ENCODE results near the gene SLC25A23. TPM values are rescaled to one million over a fixed set of nuclear protein-coding genes. Genes with fewer than 3 reads are reported as not detected.

The SLC25A23 gene
- total and polyA plus RNA-seq, 2 of the 4 experiments (the other 2 are of a cell fraction), result 7.0 to 7.6 TPM

DNA sequence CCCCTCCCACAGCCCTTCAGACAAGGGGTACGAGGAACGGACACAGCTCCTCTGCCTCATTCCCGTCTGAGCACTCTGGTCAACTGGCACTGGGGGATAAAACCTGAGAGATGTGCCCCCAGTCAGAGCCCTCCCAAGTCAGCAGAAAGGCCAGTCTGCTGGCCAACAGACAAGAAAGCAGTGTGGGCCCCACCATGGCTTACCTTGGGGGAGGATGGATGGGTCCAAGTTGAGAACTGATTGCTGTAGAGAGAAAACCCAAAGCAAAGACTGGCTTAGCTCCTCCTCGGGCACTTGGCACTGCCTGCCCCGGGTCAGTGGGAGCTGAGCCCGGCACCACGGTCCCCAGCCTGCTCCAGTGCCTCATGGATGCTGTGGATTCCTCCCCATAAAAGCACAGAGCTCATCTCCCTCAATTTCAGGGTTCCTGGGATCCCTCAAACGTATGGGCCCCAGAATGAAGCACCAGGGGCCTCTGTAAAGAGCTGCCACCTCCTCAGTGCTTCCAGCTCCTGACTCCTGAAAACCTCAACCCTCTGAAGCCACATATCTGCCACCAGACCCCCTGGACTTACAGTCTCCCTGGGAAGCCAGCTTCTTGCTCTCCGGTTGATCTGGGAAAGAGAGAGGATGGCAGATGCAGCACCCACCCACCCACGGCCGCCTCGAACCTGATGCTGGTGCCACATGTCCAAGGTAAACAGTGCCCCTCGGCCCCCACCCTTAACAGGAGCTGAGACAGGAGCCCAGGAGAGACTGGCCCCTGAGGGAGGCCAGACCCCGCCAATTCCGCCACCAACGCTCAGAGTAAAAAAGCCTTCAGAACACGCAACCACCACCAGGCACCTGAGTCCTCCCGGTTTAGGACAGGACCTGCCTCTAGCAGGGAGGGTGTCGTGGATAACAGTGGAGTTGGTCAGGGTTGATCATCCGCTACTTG, 38.2 kb downstream of the SLC25A23 start (continued):
- TF ChIP-seq, protein P1, sequence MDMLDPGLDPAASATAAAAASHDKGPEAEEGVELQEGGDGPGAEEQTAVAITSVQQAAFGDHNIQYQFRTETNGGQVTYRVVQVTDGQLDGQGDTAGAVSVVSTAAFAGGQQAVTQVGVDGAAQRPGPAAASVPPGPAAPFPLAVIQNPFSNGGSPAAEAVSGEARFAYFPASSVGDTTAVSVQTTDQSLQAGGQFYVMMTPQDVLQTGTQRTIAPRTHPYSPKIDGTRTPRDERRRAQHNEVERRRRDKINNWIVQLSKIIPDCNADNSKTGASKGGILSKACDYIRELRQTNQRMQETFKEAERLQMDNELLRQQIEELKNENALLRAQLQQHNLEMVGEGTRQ (IDR thresholded peaks at IDR 0.05; ENCODE audit: low read depth, low read length), result no peak

DNA sequence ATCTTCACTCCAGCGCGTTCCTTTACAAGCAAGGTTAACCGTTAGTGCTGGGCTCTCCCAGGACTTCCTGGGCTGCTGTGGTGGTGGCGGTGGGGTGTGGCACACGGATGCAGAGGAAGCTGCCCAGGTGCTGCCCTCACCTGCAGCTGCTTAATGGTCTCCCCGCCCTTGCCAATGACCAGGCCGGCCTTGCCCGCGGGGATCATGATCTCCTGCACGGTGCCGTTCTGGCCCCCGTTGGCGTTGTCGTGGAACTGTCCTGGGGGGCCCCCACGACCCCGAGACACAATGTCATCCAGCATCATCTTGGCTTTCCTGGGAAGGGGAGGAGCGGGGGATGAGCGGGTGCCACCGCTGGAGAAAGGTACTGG, 41.0 kb downstream of the SLC25A23 start:
- intact Hi-C loops (cut with micrococcal nuclease) (loop anchor here (10.0 kb wide), 1 partner anchor 374 kb away; no protein-coding TSS in a partner anchor), dilution Hi-C loops (cut with HindIII; ENCODE audit: low sequenced_read_pairs, unreplicated experiment) (no loop called here), in situ Hi-C loops (cut with MboI; ENCODE audit: low sequenced_read_pairs) (no loop called here)
- H3K9me1 ChIP-seq (ENCODE audit: insufficient read depth, low read length), result peaks cover 3% of the 10 kb centered on the region; the same call in 1 of the 2 replicates
- H4K8ac ChIP-seq (ENCODE audit: low read depth in 2 of 2, low read length in 2 of 2), result no peak overlapping the region
- H2BK120ac ChIP-seq (ENCODE audit: low read depth, low read length), result no peak overlapping the region
- CTCF ChIA-PET, result interaction anchor here (0.6 kb wide), 1 partner anchor 338 kb away, joined by 3 read pairs; no protein-coding TSS in a partner anchor
- no peak for DNase-seq
- H4K91ac ChIP-seq (ENCODE audit: insufficient read depth, low read depth, low read length), result no peak overlapping the region
- H2BK5ac ChIP-seq (ENCODE audit: low read depth, low read length, poor library complexity, severe bottlenecking), result no peak overlapping the region
- H3K4me3 ChIP-seq (ENCODE audit: insufficient read depth, low read depth, low read length), result no peak overlapping the region
- no peaks in the 10 kb centered on the region for H3K4me1 ChIP-seq (ENCODE audit: control insufficient read depth, insufficient read depth, low read length)
- WGBS, 2 experiments (ENCODE audit: extremely low coverage in 2 of 2, insufficient read length in 1 of 2), result 95% methylated on average over 12 of the region's 19 CpGs; no CpG with 5 or more reads in 1 of the 2 experiments
- H4K5ac ChIP-seq (ENCODE audit: low read depth, low read length), result no peak overlapping the region
- ATAC-seq (ENCODE audit: low read depth), result no peak
- H2AFZ ChIP-seq (replicated peaks; ENCODE audit: low read length, poor library complexity), result no peak overlapping the region
- no peak overlapping the region for H3K14ac ChIP-seq (replicated peaks; ENCODE audit: low read depth, low read length)
- H3K18ac ChIP-seq (ENCODE audit: low read depth, low read length), result no peak overlapping the region
- peaks cover 75% of the 10 kb centered on the region for H3K36me3 ChIP-seq (ENCODE audit: control insufficient read depth, insufficient read depth, low read length)
- no peak overlapping the region for H3K4ac ChIP-seq (ENCODE audit: low read depth, low read length)
- no peak overlapping the region for H2BK15ac ChIP-seq (ENCODE audit: low read depth, low read length)
- H3K27ac ChIP-seq (ENCODE audit: insufficient read depth, low read length), result no peak overlapping the region
- TF ChIP-seq, protein P2, sequence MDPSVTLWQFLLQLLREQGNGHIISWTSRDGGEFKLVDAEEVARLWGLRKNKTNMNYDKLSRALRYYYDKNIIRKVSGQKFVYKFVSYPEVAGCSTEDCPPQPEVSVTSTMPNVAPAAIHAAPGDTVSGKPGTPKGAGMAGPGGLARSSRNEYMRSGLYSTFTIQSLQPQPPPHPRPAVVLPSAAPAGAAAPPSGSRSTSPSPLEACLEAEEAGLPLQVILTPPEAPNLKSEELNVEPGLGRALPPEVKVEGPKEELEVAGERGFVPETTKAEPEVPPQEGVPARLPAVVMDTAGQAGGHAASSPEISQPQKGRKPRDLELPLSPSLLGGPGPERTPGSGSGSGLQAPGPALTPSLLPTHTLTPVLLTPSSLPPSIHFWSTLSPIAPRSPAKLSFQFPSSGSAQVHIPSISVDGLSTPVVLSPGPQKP (IDR thresholded peaks at IDR 0.05; ENCODE audit: borderline replicate concordance, low read depth, low read length), result no peak
- TF ChIP-seq NFE2L2 (IDR thresholded peaks at IDR 0.05; ENCODE audit: low read depth, low read length), result no peak
- no peaks in the 10 kb centered on the region for H3K27me3 ChIP-seq (ENCODE audit: control insufficient read depth, insufficient read depth, low read length)
- H2AK5ac ChIP-seq (ENCODE audit: low read depth, low read length), result no peak overlapping the region
- POLR2A ChIA-PET (ENCODE audit: unreplicated experiment), result no interaction called here
- no peak overlapping the region for H2BK20ac ChIP-seq (ENCODE audit: low read depth, low read length)
- no peak overlapping the region for H3K4me2 ChIP-seq (ENCODE audit: low read depth, low read length)
- H3K56ac ChIP-seq (ENCODE audit: extremely low read depth, insufficient read depth, low read length), result no peak overlapping the region
- peaks cover 63% of the 10 kb centered on the region for H4K20me1 ChIP-seq (ENCODE audit: insufficient read depth, low read length)
- H3K9ac ChIP-seq (ENCODE audit: low read depth, low read length), result no peak overlapping the region
- H3K23ac ChIP-seq (ENCODE audit: low read depth, low read length), result no peak overlapping the region
- H3K79me1 ChIP-seq (ENCODE audit: low read depth in 1 of 2, low read length in 2 of 2), result peaks cover 0 to 46% of the 10 kb centered on the region in 2 experiments; a peak in 2 of 4 replicates
- no TSS peak for BruUV-seq (replicated peaks)
- no peaks in the 10 kb centered on the region for H3K9me3 ChIP-seq (ENCODE audit: control insufficient read depth, insufficient read depth, low read length)
- no peak overlapping the region for H2AK9ac ChIP-seq (replicated peaks; ENCODE audit: low read depth, low read length, poor library complexity)
